GM10248 (cell line): ENCODE measurements around the gene RLF.

Source experiments
- CTCF ChIA-PET: fragments of 300-600 bp; sonication (Branson Sonifier 250); formaldehyde crosslinking; extraction: SDS; loops from one replicate; lab custom pipeline; 2021; ENCODE audit warnings: antibody characterized with exemption; lab: Yijun Ruan, JAX
- POLR2A ChIA-PET: fragments of 350-650 bp; sonication (Branson Sonifier 250); formaldehyde crosslinking; extraction: SDS; loops from one replicate; lab custom pipeline; 2020; ENCODE audit warnings: antibody characterized with exemption; lab: Yijun Ruan, JAX
- DNase-seq: peaks from one replicate; pipeline ENCODE4 v3.0.0; 2012; ENCODE audit errors: extremely low spot score
- CTCF ChIP-seq: IDR thresholded peaks from 2 replicates; pipeline ENCODE4 v1.5.1; 2012; ENCODE audit warnings: mild to moderate bottlenecking, low read depth; ENCODE audit errors: extremely low read depth, missing control alignments, control extremely low read depth

Gene RLF

GRCh38 chr1:40143891-40144575 lies 17.2 kb upstream of the RLF start:
- POLR2A ChIA-PET: interaction anchor here (0.5 to 0.6 kb wide), 2 partner anchors 9 to 249 kb away, joined by 3 to 6 read pairs; no protein-coding TSS in a partner anchor
- CTCF ChIA-PET: interaction anchor here (0.6 to 3.8 kb wide), 93 partner anchors 9 to 860 kb away, joined by 3 to 120 read pairs (median 5); partner anchors contain the start of genes COL9A2, RLF and SMAP2
- peak; percentile 48 for TF ChIP-seq CTCF
- DNase-seq: peak; percentile 54

- DNase-seq: no peak
- ChIA-PET POLR2A (interaction anchor here (0.7 kb wide), 1 partner anchor 124 kb away, joined by 8 read pairs; no protein-coding TSS in a partner anchor), CTCF (interaction anchor here (0.7 to 11.1 kb wide), 23 partner anchors 8 to 539 kb away, joined by 3 to 182 read pairs (median 11); partner anchors contain the start of genes COL9A2, NFYC, RLF and SMAP2)
- TF ChIP-seq CTCF: no peak
These were observed 9.6 kb upstream of the RLF start for GRCh38 chr1:40151457-40152079.

GRCh38 chr1:40153073-40153770 lies 8.0 kb upstream of the RLF start:
- DNase-seq: peak; percentile 35
- POLR2A ChIA-PET: interaction anchor here (0.6 to 1.1 kb wide), 6 partner anchors 10 to 226 kb away, joined by 3 to 6 read pairs (median 4); no protein-coding TSS in a partner anchor
- CTCF ChIA-PET: interaction anchor here (0.8 to 11.1 kb wide), 62 partner anchors 10 to 516 kb away, joined by 3 to 182 read pairs (median 5); partner anchors contain the start of genes COL9A2 and RLF
- peak; percentile 74 for TF ChIP-seq CTCF

GRCh38 chr1:40155135-40155534 lies 6.1 kb upstream of the RLF start:
- ChIA-PET CTCF (interaction anchor here (0.8 to 11.1 kb wide), 12 partner anchors 8 to 250 kb away, joined by 3 to 182 read pairs (median 10); partner anchors contain the start of genes COL9A2 and RLF), POLR2A (no interaction called here)
- no peak for DNase-seq
- no peak for TF ChIP-seq CTCF

DNA sequence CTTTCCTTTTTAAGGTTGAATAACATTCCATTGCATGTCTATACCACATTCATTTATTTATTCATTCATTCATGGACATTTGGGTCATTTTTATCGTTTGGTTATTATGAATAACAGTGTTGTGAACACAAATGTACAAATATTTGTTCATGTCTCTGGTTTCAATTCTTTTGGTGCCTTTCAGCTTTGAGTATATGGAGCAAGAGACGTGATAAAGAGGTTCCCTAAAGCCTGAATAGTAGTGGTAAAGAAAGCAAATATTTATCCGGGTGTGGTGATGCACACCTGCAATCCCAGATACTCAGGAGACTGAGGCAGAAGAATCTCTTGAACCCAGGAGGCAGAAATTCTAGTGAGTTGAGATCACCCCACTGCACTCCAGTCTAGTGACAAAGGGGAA lies 5.3 kb upstream of the RLF start:
- ChIA-PET POLR2A (no interaction called here), CTCF (interaction anchor here (1.3 to 11.1 kb wide), 7 partner anchors 12 to 249 kb away, joined by 4 to 182 read pairs (median 14); partner anchors contain the start of gene COL9A2)
- TF ChIP-seq CTCF: no peak
- no peak for DNase-seq

DNA sequence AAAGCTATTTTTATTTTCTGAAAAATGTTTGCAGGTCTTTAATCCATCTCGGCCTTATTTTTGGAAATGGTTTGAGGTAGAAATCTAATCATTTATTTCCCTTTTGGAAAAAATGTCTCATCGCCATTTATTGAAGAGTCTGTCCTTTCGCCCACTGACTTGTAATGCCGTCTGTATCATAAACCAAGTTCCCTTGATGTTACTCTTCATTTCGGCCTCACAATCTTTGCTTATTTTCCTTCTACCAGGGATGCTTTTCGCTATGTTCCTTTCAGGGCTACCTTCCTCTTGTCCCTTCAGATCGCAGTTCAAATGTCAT lies 422 bp upstream of the RLF start:
- ChIA-PET CTCF (interaction anchor here (1.3 to 3.1 kb wide), 5 partner anchors 17 to 178 kb away, joined by 3 to 12 read pairs (median 5); no protein-coding TSS in a partner anchor), POLR2A (no interaction called here)
- no peak for DNase-seq
- TF ChIP-seq CTCF: no peak
